Measurements from ENCODE around the gene IL1R2. TPM values are rescaled to one million over a fixed set of nuclear protein-coding genes. Genes with fewer than 3 reads are reported as not detected.

IL1R2 gene
- total and polyA plus RNA-seq, 2 of the 13 experiments (the other 11 are each of a cell fraction or from before 2014, with no cell fraction given), result 3.6 to 7.3 TPM

GRCh38 chr2:101961338-101962191, 30.2 kb upstream of the IL1R2 start (continued):
- TF ChIP-seq ZNF557 (CRISPR knock-in tag; IDR thresholded peaks at IDR 0.05) (no peak), ZNF709 (CRISPR knock-in tag; IDR thresholded peaks at IDR 0.05) (peak; percentile 71; the same call in 1 of the 2 replicates), UBTF (CRISPR knock-in tag; IDR thresholded peaks at IDR 0.05) (no peak; the same call in 1 of the 2 replicates), CEBPG (CRISPR knock-in tag; IDR thresholded peaks at IDR 0.05) (peak; percentile 98), STAT5B (CRISPR knock-in tag; IDR thresholded peaks at IDR 0.05) (no peak), ZNF740 (CRISPR knock-in tag; IDR thresholded peaks at IDR 0.05) (peak; percentile 17; the same call in 1 of the 2 replicates), SOX5 (CRISPR knock-in tag; IDR thresholded peaks at IDR 0.05; ENCODE audit: borderline replicate concordance) (peak; percentile 47; the same call in 1 of the 2 replicates), LBX2 (CRISPR knock-in tag; IDR thresholded peaks at IDR 0.05; ENCODE audit: borderline replicate concordance) (peak; percentile 80; the same call in 1 of the 2 replicates), THAP11 (CRISPR knock-in tag; IDR thresholded peaks at IDR 0.05) (peak; percentile 71), PBX2 (CRISPR knock-in tag; IDR thresholded peaks at IDR 0.05) (no peak; the same call in 1 of the 2 replicates), NBN (conservative IDR thresholded peaks at IDR 0.05) (no peak), ZNF879 (CRISPR knock-in tag; IDR thresholded peaks at IDR 0.05) (no peak; the same call in 1 of the 2 replicates), ZNF710 (CRISPR knock-in tag; IDR thresholded peaks at IDR 0.05; ENCODE audit: borderline replicate concordance) (no peak), LCORL (IDR thresholded peaks at IDR 0.05) (no peak), LCORL (CRISPR knock-in tag; IDR thresholded peaks at IDR 0.05) (no peak), ZFP36L2 (CRISPR knock-in tag; IDR thresholded peaks at IDR 0.05) (no peak), REPIN1 (CRISPR knock-in tag; IDR thresholded peaks at IDR 0.05; ENCODE audit: borderline replicate concordance, low read depth) (no peak), ZBTB4 (CRISPR knock-in tag; IDR thresholded peaks at IDR 0.05; ENCODE audit: borderline replicate concordance) (no peak)
